T follicular helper cell (primary cell): ENCODE data around the gene TMEM86A.

Source experiments
- DNase-seq: peaks from one replicate; pipeline ENCODE4 v3.0.0-alpha.2; 2020; ENCODE audit warnings: low read depth

TMEM86A gene

DNA sequence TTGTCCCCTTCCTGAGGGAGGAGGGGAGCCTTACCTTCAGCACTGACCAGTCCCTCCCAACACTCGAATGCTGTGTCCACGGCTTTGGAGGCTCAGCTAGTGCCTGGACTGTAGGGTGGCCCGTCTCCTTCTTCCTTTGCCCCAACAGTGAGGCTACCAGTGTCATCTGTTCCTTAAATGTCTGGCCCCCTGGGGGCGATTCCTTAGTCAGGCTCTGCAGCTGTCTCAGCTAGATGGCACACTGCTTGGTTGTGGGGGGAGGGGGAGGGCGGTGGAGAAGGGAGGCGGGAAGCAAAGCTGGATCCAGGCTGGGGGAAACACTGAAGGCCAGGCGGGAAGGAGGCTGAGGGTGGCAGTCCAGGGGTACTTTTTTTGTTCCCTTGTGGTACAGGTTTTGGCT is 27.5 kb downstream of the TMEM86A start, which contains the start of gene IGSF22:
IGSF22 (minus strand) TSS at position 149 of the 400 bp plus-strand sequence. CDS start 1,952 bp downstream, outside the sequence.
- no peak for DNase-seq

DNA sequence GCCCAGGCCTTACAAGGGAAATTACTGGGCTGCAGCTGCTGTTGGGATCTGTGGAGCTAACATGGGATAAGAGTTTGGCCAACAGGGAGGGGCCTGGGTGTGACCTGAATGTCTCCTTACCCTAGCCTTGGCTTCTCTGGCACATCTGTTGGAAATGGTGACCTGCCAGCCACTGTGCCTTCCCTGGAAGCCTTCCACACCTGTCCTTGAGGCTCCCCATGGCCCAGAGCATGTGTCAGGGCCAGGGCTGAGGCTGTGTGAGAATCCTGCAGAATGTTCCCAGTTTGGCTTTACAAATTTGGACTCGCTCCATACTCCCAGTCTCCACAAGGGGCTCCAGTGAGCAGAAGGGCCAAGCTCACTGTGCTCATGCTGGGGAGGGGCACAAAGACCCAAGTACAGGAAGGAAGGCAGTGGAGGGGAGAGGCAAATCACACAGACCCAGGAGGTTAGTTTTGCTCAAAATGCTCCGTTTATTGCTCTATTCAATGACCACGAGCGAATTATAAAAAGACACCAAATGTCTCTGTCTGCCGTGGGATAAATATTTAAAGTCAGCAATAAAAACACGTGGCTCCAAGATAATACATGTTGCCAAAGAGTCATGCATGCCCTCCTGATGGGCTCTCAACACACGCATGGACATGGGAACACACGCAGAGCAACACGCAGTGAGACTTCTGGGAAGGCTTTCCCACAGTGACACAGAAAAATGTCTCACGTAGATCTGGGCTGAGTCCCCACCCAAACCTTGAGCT is 29.1 kb downstream of the TMEM86A start:
- DNase-seq, result peak; percentile 28

DNA sequence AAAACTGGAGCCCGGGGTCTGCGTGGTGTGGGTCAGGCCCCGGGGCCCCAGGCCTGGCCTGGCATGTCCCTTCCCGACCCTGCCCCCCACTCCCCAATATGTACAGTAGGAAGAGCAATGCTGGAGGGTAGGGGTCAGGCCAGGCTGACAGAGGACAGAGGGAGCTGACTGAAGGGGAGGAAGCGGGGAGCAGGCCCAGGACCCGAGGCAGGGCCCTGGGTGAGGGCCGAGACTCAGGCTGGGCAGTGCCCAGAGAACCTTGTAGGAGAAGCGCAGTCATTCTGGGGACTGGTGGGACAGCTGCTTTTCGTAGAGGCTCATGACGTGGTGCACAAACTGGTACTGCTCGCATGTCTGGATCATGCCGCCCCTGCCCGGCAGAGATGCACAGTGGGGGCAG is 30.1 kb downstream of the TMEM86A start:
- DNase-seq, result no peak

DNA sequence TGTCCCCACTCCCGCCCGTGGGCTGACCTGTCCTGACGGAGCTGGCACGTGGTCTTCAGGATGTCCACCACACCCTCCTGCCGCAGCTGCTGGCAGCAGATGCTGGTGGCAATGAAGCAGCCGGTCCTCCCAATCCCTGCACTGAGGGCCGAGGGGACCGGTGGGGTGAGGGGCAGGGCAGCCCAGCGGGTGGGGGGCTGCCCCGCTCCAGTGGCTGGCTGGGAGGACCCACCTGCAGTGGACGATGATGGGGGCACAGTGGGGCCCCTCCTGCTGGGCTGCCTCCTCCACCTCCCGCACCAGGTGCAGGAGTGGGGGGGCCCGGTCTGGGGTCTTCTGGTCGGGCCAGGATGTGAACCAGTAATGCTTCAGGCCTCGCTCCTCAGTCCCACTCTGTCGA is 30.8 kb downstream of the TMEM86A start:
- no peak for DNase-seq

DNA sequence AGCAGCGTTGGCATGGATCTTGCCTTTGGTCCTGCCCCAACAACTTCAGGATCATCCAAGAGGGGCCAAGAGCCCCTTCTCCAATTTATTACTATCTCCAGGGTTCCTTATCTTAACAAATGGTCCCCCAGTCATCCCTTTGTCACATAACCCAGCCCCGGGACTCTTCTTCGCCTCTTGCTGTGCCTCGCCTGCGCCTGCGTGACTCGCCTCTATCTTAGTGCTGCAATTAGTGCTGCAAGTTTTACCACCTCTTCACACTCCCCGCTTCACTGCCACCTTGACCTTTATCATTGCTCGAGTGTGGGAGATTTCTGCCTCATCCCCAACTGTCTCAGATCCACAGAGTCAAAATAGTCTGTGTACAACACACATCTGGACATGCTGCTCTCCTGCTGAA is 31.4 kb downstream of the TMEM86A start:
- no peak for DNase-seq

DNA sequence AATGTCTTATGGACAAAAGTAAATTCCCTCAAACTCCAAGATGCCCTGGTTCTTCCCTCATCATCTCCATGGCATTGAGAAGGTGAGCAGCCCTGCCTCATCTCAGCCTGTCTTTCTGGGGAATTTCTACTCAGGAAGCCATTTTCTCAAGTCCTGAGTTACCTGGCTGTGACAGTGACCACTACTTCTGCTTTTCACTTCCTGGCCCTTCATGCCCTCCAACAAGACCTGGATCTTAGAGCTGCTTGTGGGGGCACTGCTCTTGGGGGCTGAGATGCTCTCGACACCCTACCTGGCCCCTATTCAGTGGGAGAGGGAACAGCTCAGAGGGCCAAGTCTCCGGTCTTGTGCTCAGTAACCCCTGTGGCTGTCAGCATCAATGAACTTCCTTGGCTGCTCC is 32.9 kb downstream of the TMEM86A start:
- DNase-seq, result no peak

DNA sequence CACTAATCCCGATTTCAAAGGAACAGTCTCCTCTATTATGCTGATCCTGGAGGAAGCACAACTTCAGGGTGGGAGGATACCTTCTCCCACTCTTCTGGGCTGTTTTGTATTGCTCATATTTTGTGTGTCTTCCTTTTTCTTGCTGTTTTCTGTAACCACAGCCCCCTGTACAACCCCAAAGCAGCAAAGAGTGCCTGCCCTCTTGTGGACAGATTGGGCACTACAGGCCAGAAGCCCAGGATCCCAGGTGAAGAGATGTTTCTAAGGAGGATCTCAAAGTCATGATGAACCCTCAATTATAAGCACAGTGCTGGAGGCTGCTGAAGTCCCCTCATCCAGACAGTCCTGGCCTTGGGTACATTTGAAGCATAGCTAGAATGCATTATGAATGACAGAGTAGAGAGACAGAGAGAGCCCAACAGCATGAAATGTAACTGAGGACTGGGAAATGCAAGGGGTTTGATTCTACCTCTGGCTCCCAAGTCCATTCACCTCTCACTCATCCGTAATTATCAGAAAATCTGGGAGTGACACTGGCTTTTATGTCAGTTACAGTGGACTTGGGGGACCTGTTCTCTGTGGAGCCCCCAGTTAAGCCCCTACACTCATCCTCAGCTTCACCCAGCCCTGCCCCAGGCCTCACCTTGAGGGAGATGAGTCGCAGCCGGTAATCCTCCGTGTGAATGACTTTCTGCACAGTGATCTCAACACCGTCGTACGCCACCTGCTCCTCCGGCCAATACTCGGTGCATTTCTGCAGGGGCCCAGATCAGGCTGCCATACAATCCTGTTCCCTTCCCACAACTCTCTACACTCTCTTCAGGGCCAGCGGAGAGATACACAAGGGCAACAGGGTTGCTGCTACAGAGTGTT is 33.6 kb downstream of the TMEM86A start:
- DNase-seq, result peak; percentile 49

DNA sequence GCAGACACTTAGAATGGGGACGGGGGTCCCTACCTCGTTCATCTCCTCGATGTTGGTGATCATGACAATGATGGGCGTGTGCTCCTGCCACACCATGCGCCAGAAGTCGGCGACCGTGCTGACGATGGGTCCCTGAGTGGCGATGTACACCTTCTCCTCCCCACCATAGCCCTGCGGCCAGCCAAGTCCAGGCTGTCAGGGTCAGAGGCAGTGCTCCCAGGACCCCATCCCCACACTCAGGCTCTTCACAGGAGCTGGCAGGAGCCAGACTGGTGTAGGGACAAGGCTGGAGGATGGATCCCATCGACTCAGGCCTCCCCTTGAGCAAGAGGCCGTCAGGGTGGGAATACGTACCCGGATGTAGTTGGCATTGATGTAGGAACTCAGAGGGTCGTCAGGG is 34.6 kb downstream of the TMEM86A start:
- no peak for DNase-seq

DNA sequence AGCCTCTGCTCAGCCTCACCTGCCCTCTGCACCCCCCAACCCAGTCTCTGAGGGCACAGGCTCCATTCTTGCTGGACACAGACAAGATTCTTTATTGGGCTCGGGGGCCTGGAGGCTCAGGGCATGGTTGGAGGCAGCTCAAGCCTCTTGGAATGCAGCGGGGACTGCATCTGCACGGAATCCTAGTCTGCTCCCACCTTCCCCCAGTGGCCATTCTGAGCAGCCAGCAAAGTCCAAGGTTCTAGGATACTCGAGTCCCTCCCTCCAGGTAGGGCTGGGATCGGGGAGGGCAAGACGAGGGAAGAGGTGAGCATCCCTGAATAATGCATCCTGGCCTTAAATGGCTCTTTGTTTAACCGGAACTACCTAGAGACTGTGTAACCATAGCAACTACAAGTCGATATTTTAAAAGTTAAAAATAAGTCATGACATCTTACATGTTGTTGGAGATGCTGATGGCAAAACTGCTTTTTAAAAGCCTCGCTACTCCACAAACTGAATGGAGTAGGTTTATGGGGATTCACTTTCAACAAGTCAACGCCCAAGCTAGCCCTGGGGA is 38.1 kb downstream of the TMEM86A start:
- no peak for DNase-seq

DNA sequence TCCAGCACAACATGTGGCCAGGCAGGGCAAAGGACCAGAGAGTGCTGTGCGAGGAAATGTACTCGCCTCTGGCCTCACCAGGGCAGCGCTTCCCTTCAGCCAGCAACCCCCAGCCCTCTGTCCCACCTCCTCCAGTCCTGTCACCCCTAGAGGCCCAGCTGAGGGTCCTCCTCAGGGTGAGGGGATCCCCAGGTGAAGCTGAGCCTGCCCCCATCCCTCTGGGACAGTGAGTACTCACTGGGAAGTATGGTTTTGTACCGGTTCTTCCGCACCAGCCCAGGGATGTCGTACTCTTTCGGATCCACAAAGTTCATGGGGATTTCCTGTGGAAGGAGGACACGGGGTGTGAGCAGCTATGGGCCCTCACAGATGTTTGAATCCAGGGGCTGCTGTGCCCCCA is 39.1 kb downstream of the TMEM86A start:
- no peak for DNase-seq

DNA sequence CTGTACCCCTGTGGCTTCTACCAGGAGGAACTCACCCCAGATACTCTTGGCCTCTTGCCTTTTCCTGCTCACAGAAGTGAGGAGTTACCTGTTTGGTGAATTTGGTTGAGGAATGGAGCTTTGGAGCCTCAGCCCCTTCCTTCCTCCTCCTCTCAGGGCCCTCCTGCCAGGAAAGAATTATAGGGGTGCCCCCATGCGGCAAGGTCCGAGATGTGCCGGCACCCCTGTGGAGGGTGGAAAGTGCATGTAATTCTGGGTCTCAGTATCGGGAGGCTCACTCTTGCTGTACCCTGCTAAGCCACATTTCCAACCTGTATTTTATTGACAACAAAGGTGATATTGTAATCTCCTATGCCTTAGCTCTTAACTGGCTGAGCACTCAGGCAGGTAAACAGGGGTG is 41.1 kb downstream of the TMEM86A start:
- no peak for DNase-seq

DNA sequence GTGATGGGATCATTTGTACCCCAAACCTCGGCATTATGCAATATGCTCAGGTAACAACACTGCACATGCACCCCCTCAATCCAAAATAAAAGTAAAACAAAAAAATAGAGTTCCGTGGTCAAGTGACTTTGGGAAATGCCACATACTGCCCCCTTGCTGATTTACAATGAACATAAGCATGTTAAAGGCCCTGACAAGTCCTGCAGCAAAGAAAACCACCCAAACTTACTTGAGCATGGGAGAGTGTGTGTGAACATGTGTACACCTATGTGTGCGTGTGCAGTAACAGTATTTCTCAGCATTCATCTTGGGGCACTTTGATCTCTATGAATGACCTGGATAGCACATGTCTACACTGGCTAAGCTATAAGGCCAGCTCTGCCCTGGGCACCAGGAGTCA is 43.2 kb downstream of the TMEM86A start:
- DNase-seq, result no peak

DNA sequence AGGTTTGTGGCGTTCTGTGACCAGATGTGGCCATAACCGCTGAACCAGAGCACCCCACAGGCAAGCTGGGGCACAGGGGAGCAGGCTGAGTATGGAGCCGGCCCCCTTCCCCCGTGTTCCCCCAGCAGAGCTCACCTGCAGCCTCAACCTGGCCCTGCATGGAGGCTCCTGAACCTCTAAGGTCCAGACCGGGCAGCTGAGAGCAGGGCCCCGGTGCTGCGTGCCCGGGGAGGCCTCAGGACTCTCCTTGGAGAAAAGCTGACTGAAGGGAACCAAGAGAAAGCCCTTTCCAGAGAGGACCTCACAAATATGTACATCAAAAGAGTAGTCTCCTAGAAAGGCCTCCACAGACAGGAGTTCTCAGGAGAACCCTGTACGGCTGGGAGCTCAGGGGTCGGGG is 44.8 kb downstream of the TMEM86A start:
- no peak for DNase-seq

DNA sequence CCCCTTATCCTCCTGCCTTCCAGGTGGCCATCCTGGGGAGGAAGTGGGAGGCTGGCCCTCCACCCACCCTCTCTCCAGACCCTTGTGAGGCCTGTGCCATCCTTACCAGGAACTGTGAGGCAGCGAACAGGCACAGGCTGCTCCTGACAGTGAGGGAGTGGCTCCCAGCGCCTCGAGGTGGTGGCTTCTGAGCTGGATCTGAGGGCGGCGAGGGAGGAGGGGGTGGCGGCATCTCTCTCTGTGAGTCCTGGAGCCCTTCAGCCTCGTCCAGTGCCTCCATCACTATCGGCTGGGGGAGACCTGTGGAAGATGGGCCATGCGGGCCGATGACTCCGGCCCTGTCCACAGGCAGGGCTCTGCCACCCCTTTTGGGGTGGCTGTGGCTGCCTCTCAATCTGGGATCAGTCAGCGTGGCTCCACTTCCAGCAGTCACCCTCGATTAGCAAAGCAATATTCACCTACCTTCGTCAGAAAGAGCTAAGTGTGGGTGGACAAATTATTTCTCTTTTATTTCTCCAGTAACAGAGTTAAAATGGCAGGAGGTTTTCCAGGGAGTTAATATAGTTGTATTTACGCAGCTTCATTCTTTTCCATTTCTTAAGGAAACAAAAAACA is 45.4 kb downstream of the TMEM86A start:
- no peak for DNase-seq

DNA sequence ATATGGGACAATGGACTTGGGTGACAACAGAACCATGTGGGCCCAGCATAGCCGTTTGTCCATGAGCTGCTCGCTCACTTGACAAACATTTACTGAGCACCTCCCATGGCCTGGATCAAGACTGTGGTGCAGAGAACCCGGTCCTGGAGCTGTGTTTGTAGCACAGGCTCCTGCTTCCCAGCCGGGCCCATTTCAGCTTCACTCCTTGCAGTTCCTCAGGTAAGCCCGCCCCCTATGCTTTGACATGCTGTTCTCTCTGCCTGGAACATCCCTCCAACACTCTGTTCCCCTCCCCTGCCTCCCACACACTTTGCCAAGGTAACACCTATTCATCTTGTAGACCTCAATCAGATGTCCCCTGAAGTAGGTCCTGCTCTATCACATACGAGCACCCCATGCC is 46.7 kb downstream of the TMEM86A start:
- no peak for DNase-seq

DNA sequence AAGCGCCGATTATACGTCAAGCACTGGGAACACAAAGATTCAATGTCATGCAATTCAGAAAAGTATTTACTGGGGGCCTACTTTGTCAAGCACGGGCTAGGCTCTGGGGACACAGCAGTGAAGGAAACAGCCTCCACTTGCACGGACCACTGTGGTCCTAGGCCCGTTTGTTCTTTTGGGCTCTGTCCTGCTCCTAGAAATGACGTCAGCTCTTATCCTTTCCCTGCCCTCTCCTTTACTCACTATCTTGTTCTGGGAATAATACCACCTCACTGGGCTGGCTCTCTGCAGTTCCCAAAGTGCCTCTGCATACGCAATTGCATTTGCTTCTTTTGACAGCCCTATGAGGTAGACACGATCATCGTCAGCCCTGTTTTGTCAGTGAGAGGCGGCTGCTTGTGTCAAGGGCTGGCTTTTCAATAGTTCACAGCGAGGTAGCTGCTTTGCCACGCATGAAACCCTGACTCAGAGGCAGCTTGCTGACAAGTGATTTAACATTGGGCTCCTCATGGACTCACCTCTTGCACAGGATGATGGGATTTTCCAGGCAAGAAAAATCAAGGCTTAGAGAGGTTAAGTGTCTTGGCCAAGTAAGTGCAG is 50.3 kb downstream of the TMEM86A start:
- DNase-seq, result no peak

DNA sequence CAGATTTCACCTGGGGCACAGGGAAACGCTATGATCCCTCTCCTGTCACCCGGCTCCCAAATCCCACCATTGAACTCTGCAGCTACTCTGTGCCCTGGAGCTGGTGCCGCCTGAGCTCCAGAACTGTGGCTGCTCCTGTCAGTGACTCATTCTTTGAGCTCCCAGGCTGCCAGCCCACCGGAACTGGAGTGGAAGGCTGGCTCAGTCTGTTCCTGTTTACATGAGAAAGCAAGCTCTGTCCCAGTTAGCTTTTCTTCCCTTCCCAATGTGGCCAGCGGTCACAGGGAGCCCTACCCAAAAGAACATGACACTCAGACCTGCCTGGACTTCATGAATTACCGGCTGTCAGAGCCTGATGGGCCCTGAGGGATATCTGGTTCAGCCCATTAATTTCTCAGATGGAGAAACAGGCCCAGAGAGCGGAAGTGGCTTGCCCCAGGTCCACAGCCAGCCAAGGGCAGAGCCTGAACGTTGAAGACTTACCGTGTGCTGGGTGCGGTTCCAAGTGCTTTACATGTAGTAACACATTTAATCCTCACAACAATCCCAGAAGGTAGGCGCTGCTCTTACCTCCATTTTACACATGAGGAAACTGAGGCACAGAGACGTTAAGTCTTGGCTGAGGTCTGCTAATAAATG is 51.2 kb downstream of the TMEM86A start:
- DNase-seq, result no peak

DNA sequence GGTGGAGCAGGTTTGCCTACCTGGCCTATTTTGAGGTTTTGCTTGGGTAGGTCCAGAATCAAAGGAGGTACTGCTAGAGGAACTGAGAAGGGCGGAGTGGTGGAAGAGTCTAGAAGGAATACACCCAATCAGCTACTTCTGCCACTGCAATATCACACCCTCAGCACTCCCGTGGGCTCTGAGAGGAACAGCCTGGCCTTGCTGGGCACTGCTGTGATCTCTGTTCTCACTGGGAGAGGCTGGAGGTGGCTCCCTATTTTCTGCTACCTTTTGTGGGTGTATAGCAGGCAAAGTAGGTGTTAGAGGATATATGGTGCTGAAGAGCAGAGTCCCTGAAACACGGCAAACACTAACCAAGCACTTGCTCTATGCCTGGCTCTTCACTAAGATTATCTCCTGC is 52.4 kb downstream of the TMEM86A start:
- DNase-seq, result no peak

DNA sequence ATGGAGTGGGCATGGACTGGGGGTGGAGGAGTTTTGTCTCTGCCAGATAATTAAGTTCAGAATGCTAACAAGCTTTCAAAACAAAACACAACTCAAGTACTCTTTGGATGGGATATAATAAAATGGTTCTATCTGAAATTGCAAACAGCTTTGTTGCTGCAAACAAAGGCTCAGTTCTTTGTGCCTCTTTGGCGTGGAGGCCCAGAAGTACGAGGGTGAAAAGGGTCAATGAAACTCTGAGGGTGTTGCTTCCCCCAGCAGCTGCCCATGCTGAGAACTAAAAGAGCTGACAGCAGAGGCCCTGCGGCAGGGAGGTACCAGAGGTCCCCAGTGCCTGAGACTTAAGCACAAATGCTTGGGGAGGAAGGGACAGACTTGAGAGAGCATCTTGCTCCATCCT is 53.9 kb downstream of the TMEM86A start:
- DNase-seq, result no peak

DNA sequence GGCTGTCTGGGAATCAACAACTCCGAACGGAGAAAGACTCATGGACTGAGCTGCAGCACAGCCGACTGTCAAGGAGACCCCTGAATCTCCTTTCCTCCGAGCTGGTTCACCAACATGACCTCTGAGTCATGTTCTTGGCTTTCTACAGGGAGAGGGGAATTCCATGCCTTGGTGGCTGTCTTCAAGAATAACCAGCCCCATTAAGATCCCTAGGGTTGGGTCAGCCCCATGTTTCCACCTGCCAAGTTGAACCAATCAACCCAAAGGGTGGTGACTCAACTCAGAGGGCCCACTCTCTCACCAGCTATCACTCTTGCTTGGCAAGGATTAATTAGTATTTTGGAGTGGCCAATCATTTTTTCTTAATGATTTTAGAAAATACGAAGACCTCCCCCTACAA is 55.7 kb downstream of the TMEM86A start:
- no peak for DNase-seq
